ENCODE results near the gene MYO16.

MYO16 gene

GRCh38 chr13:109148243-109148642 is 518.8 kb downstream of the MYO16 start:
- DNase-seq (ENCODE audit: low read depth in 3 of 3, low spot score in 1 of 3) = no peak

DNA sequence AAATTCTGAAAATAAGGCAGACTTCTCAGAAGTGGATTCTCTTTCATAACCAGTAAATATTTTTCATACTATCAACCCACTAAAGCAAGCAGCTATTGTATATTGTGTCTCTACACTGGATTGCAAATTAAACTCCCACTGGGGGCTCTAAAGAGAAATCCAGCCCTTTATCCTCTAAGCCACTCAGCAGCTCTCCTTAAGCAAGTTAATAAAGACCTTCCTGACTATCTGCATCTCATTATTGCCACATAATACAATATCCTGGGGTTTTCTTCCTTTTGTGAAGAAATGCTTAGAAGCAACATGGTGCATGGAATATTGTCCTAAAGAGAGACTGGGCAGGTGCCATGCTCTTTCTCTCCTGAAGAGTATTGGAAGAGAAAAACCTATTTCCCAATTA is 521.3 kb downstream of the MYO16 start:
- DNase-seq (ENCODE audit: low read depth in 3 of 3, low spot score in 1 of 3) = no peak

GRCh38 chr13:109151255-109151654 is 521.8 kb downstream of the MYO16 start:
- no peak for DNase-seq (ENCODE audit: low read depth in 3 of 3, low spot score in 1 of 3)

DNA sequence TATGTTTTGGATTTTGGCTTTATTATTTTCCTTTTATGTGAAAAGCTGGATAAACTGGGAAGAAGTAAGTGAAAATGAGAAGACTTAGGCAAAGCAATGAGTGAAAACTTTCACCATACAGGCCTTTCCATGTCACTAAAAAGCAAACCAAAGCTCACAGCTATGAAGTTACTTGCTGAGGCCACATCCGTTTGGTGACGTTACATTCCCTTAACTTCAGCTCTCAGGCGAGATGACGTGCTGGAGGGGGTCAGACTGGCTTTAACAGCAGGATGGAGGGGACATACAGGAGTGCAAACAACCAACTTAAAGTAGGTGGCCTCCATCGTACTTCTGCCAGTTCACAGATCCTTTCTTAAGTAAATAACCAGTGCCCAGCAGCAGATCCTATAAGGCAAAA is 522.3 kb downstream of the MYO16 start:
- no peak for DNase-seq (ENCODE audit: low read depth in 3 of 3, low spot score in 1 of 3)

GRCh38 chr13:109152311-109152820 is 523.0 kb downstream of the MYO16 start:
- DNase-seq (ENCODE audit: low read depth in 3 of 3, low spot score in 1 of 3) = no peak

DNA sequence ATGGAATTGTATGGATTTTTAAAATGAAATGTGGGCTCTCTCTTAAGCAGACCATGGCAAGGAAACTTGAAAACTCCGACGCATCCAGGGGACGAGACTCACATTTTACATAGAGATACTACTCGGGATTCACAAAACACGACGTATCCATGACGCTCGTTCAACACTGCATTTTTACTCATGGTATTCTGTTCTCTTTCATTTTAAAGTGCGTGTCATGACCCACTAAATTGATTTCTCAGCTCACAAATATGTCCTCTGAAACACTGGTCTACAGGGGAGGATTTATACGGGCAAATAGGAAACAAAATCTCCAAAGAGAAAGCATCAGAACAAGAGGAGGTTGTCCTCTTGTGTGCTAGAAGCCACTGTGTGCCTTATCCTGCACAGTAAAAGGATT is 523.5 kb downstream of the MYO16 start:
- no peak for DNase-seq (ENCODE audit: low read depth in 3 of 3, low spot score in 1 of 3)

GRCh38 chr13:109154146-109154545 is 524.7 kb downstream of the MYO16 start:
- DNase-seq (ENCODE audit: low read depth in 3 of 3, low spot score in 1 of 3) = no peak

DNA sequence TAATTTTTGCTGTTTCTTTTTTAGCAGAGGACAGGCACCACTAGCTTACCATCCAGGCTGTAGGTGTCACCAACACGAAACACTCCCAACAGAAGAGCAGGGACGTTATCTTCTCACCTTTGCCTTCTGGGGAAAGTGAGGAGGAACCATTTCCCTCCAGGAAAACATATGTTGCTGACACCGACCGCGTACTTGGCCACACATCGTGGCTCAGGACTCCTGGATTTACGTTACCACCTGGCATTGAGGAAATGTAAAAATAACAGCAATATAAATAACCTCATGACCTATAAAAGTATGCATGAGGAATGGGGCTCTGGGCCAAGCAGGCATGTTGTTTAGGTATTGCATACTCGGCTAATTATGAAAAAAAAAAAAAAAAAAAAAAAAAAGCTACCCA is 525.1 kb downstream of the MYO16 start:
- DNase-seq (ENCODE audit: low read depth in 3 of 3, low spot score in 1 of 3) = no peak

- no peak for DNase-seq (ENCODE audit: low read depth in 3 of 3, low spot score in 1 of 3)
These were observed 525.8 kb downstream of the MYO16 start for GRCh38 chr13:109154966-109155761.

GRCh38 chr13:109156181-109156935 is 526.9 kb downstream of the MYO16 start:
- no peak for DNase-seq (ENCODE audit: low read depth in 3 of 3, low spot score in 1 of 3)

DNA sequence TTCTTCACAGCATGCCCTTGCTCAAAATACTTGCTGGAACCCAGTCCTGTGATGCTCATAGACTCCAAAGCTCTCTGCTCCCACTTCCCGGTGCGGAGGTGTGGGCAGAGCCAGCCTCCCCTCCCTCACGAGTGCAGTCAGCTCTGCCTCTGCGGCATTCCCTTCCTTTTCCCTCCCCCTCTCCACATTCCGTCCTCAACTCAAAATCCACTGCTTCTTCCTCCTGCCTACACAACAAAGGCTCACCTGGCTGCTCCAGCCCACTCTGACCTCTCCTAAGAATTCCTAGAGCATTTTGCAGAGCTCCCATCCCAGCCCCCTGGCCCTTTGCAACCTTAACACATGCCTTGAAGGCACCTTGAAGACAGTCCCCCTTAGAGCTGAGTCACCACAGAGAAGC is 527.9 kb downstream of the MYO16 start:
- no peak for DNase-seq (ENCODE audit: low read depth in 3 of 3, low spot score in 1 of 3)

- DNase-seq (ENCODE audit: low read depth in 3 of 3, low spot score in 1 of 3) = no peak
These were observed 529.0 kb downstream of the MYO16 start for GRCh38 chr13:109158383-109158782.

GRCh38 chr13:109159650-109160309 is 530.4 kb downstream of the MYO16 start:
- no peak for DNase-seq (ENCODE audit: low read depth in 3 of 3, low spot score in 1 of 3)

DNA sequence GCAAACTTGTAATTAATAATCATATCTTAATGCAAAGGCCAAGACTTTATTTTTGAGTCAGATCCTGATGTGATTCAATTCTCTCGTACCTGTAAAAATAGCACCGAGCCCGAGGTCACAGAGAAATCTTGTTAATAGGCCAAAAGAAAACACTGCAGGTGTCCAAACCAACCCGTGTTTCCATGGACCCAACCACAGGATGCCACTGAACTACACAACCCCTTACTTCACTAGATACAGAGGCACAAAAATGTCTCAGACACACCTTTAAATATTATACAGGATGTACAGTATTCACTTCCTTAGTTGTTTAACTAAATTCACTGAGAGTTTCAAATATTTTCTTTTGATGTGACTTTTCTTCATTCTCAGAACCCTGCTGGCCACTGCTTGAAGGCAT is 530.9 kb downstream of the MYO16 start:
- DNase-seq (ENCODE audit: low read depth in 3 of 3, low spot score in 1 of 3) = no peak

DNA sequence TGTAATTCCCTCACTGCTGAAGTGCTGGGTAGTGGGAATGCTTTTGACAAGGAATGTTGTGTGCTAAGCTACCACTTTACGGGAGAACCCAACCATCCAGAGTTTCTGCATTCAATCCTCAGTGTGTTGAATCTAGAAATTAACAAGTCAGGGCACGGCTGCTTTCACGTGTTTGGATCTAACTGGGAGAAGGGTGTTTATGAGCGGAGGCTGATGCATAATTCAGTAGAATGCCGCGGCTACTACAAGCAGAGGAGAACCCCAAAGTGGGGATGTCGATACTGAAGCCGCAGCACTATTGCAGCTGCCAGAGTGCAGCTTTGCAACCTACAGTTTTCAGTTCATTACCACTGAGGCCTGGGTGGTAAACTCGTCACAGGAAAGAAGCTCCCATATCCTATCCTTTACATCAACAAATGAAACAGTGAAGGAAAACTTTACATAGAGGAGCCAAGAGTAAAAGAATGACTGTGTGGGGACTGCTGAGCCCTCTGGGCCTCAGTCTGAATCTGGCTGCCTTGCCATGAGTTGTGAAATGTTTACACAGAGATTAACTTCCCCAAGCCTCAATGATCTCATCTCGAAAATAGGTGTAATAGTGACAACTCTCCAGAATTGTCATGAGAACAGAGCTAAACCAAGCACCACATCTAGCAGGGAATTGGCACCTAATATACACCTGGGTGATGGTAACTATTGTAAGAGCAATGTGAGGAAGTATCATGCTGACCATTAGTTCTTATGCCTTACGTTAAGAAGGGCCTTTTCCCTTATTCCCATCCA is 531.7 kb downstream of the MYO16 start:
- DNase-seq (ENCODE audit: low read depth in 3 of 3, low spot score in 1 of 3) = no peak

DNA sequence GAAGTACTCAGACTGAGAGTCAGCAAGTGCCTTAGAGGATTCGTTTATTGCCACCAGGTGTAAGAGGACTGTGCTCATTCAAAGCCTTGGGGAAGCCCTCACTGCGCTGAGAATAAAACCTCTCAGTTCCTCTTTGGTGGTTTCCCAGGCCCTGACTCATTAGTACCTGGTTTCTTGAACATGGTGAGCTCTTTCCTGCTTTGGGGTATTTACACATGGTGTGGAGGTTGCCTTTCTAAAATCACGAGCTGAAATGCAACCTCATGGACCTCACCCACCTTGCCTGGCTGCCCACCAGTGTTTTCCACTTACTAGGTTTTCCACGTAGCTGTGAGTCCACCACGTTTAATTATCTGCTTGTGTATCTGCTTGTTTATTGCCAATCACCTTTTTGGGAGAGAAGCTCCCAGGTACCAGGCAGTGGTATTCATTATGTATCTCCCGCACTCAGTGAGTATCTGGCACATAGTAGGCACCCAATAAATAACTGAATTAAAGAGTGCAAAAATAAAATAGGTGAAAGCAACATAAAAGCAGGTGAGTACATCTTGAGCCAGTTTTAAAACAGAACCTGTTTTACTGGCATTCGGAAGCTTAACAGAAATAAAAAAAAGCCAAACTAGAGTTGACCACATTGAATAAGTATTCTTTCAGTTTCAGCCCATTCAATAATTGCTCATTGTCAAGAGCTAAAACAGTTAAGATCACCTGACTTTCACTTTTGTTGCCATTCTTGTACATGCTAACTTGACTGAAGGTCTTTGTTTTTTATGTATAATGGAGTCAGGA is 533.0 kb downstream of the MYO16 start:
- DNase-seq (ENCODE audit: low read depth in 3 of 3, low spot score in 1 of 3) = no peak

- DNase-seq (ENCODE audit: low read depth in 3 of 3, low spot score in 1 of 3) = no peak
These were observed 533.6 kb downstream of the MYO16 start for GRCh38 chr13:109163037-109163379.

- DNase-seq (ENCODE audit: low read depth in 3 of 3, low spot score in 1 of 3) = no peak
These were observed 536.0 kb downstream of the MYO16 start for GRCh38 chr13:109165417-109165904.

DNA sequence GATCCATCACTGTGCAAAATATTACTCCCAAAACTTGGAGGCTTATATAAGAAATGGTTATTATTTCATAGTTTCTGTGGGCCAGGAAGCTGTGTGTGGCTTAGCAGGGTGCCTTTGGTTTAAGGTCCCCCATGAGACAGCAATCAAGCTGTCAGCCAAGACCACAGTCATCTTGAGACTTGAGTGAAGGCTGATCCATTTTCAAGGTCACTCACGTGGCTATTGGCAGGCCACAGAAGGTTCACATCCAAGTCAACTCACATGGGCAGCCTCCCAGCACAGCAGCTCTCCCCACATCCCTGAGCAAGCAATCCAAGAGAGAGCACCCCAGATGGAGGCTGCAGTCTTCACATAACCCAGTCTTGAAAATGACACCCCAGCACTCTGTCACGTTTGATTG is 537.4 kb downstream of the MYO16 start:
- no peak for DNase-seq (ENCODE audit: low read depth in 3 of 3, low spot score in 1 of 3)

DNA sequence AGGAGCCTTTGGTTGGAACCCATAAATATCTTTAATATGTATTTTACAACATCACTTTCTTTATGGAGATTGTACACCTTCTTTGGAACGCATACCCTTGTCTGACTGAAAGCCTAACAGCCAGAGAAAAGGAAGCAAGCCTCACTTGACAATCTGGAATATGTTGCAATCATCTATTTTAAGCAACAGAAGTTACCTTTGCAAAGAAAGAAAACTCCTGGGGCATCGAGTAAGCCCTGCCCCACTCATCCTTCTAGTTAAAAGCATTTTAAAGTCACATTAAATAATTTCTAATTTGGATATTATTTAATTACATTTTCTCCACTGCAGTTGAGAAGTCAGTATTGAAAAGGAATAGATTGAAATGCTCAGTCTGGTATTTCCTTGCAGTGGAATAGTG is 542.7 kb downstream of the MYO16 start:
- DNase-seq (ENCODE audit: low read depth in 3 of 3, low spot score in 1 of 3) = no peak

All from stimulated activated CD4-positive, alpha-beta T cell treated with anti-CD3 and anti-CD28 coated beads, TNF-alpha, amount 100 ng/mL, for 1 hour (primary cell).